Suprapubic skin (tissue), 4 donors: Measurements from ENCODE around the gene ZNF205. TPM values are rescaled to one million over a fixed set of nuclear protein-coding genes. Genes with fewer than 3 reads are reported as not detected.
"Not testable (repeated sequence)": the region's sequence is repeated elsewhere in the genome, so short reads cannot be mapped to it uniquely, and the experiment has no call there.

ENCODE experiments used
- DNase-seq, 2 donors: peaks; one replicate each; pipeline ENCODE4 v3.0.0-alpha.2; 2019; ENCODE audit warnings: low spot score in 2 of 2
- H3K27ac ChIP-seq: fragments of 200-600 bp; sonication (generic); one replicate; pipeline ENCODE4 v1.5.1; 2019
- H3K27me3 ChIP-seq: fragments of 200-600 bp; sonication (generic); one replicate; pipeline ENCODE4 v1.5.1; 2019
- H3K36me3 ChIP-seq: fragments of 200-600 bp; sonication (generic); one replicate; pipeline ENCODE4 v1.5.1; 2019
- H3K4me1 ChIP-seq: fragments of 200-600 bp; sonication (generic); one replicate; pipeline ENCODE4 v1.5.1; 2019
- H3K4me3 ChIP-seq: fragments of 200-600 bp; sonication (generic); one replicate; pipeline ENCODE4 v1.5.1; 2019; ENCODE audit warnings: mild to moderate bottlenecking
- H3K9me3 ChIP-seq: fragments of 200-600 bp; sonication (generic); one replicate; pipeline ENCODE4 v1.5.1; 2019
- CTCF ChIP-seq, 2 donors: fragments of 200-600 bp in 1 of 2; fragments of 450-650 bp in 1 of 2; sonication (generic) in 1 of 2; IDR thresholded peaks; one replicate each; pipeline ENCODE4 v1.5.1; 2016 to 2019; ENCODE audit warnings: antibody characterized with exemption in 2 of 2, mild to moderate bottlenecking in 1 of 2, moderate library complexity in 1 of 2
- EP300 ChIP-seq: sonication (generic); formaldehyde crosslinking; IDR thresholded peaks from one replicate; pipeline ENCODE4 v1.6.1; 2017; ENCODE audit warnings: antibody characterized with exemption
- POLR2A ChIP-seq, 2 donors: fragments of 450-650 bp; IDR thresholded peaks; one replicate each; pipeline ENCODE4 v1.6.1; 2017; ENCODE audit warnings: antibody characterized with exemption in 2 of 2, mild to moderate bottlenecking in 2 of 2, moderate library complexity in 2 of 2
- POLR2AphosphoS5 ChIP-seq, 3 donors: sonication (generic); formaldehyde crosslinking; IDR thresholded peaks; one replicate each; pipeline ENCODE4 v1.6.1; 2017; ENCODE audit warnings: antibody characterized with exemption in 3 of 3
- WGBS: methylation state at CpG from one replicate; pipeline ENCODE4 v1.1.5; 2018; 5-methylcytosine and 5-hydroxymethylcytosine counted together
- total RNA-seq, 4 donors: library from RNA; depleted of rRNA; stranded (reverse); fragments of >200 nt; gene quantifications; one replicate each; pipeline ENCODE4 v1.1.0, GENCODE V29; 2016

The ZNF205 gene
- total RNA-seq, 4 donors from 2014 or later = 18.3 to 22.5 (median 20.9) TPM

DNA sequence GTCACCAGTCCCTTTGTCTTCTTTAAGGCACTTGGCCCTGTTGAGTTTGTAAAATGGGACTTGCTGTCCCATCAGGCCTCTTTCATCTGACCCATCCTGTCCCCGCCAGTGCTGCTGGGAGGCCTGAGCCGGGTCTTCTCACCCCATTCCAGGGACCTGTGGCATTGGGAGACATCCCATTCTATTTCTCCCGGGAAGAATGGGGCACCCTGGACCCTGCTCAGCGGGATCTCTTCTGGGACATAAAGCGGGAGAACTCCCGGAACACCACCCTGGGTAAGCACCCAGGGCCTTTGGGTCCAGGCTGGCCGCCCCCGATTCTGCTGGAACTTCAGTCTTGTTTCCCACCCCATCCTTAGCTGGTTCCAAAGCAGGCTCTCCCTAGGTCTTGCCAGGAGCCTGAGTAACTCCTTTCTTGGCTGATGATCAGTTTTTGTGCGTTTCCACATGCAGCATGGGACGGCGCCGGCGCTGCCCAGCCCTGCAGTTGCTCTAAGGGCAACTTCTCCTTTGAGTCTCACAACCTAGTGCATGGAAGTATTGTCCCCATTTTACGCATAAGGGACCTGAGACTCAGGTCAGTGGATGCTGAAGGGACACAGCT, 26.5 kb downstream of the ZNF205 start:
- no peak for TF ChIP-seq POLR2A (IDR thresholded peaks at IDR 0.05)
- no peak for TF ChIP-seq CTCF (IDR thresholded peaks at IDR 0.05)

DNA sequence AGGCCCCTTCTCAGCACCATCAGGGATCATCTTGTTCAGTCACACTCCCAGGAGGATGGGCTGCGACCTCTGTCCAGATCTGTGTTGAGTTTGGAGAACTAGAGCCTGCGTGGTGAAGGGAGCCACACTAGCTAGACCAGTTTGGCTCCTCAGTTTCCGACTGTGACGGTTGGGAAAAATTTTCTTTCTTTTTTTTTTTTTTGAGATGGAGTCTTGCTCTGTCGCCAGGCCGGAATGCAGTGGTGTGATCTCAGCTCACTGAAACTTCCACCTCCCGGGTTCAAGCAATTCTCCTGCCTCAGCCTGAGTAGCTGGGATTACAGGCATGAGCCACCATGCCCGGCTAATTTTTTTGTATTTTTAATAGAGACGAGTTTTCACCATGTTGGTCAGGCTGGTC, 27.2 kb downstream of the ZNF205 start:
- H3K4me3 ChIP-seq, H3K27me3 ChIP-seq, H3K27ac ChIP-seq, H3K9me3 ChIP-seq, DNase-seq: not testable (repeated sequence)
- whole genome bisulfite sequencing = 76% methylated on average over 9 of the region's 9 CpGs
- Histone ChIP-seq H3K36me3 (peaks cover 49% of the 10 kb centered on the region), H3K4me1 (peaks cover 17% of the 10 kb centered on the region)

More for the DNA sequence above, 26.5 kb downstream of the ZNF205 start:
- no peak overlapping the region for H3K27ac ChIP-seq
- H3K4me1 ChIP-seq = peaks cover 21% of the 10 kb centered on the region
- H3K36me3 ChIP-seq = peaks cover 49% of the 10 kb centered on the region
- no peaks in the 10 kb centered on the region for H3K27me3 ChIP-seq
- WGBS = 85% methylated on average over 13 of the region's 14 CpGs
- DNase-seq = no peak
- H3K4me3 ChIP-seq = no peak overlapping the region
- no peaks in the 10 kb centered on the region for H3K9me3 ChIP-seq

DNA sequence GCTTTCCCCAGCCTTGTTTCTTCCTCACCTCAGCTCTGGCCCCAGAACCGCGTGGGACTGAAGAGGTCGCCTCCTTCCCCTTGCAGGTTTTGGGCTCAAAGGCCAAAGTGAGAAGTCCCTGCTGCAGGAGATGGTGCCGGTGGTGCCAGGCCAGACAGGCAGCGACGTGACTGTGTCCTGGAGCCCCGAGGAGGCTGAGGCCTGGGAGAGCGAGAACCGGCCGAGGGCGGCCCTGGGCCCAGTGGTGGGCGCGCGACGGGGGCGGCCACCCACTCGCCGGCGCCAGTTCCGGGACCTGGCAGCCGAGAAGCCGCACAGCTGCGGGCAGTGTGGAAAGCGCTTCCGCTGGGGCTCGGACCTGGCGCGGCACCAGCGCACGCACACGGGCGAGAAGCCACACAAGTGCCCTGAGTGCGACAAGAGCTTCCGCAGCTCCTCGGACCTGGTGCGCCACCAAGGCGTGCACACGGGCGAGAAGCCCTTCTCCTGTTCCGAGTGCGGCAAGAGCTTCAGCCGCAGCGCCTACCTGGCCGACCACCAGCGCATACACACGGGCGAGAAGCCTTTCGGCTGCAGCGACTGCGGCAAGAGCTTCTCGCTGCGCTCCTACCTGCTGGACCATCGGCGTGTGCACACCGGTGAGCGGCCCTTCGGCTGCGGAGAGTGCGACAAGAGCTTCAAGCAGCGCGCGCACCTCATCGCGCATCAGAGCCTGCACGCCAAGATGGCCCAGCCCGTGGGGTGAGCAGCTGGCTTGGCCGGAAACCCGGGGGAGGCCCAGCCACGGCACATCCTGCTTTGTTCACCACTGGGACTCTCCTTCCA, 28.4 kb downstream of the ZNF205 start:
- Histone ChIP-seq H3K27me3 (no peaks in the 10 kb centered on the region), H3K36me3 (peaks cover 49% of the 10 kb centered on the region), H3K4me1 (peaks cover 10% of the 10 kb centered on the region), H3K27ac (no peak overlapping the region), H3K9me3 (no peaks in the 10 kb centered on the region), H3K4me3 (no peak overlapping the region)
- DNase-seq = no peak
- no peak for TF ChIP-seq EP300
- no peak for TF ChIP-seq POLR2A (IDR thresholded peaks at IDR 0.05)
- TF ChIP-seq CTCF (IDR thresholded peaks at IDR 0.05) = no peak
- TF ChIP-seq POLR2AphosphoS5 (IDR thresholded peaks at IDR 0.05) = no peak
- WGBS = 94% methylated on average over 22 of the region's 69 CpGs

GRCh38 chr16:3141781-3142311, 29.5 kb downstream of the ZNF205 start:
- Histone ChIP-seq H3K27me3 (no peaks in the 10 kb centered on the region), H3K27ac (no peak overlapping the region), H3K4me3 (no peak overlapping the region), H3K4me1 (peaks cover under 1% of the 10 kb centered on the region), H3K36me3 (peaks cover 49% of the 10 kb centered on the region), H3K9me3 (no peaks in the 10 kb centered on the region)
- 93% methylated on average over 19 of the region's 23 CpGs for WGBS
- TF ChIP-seq POLR2A (IDR thresholded peaks at IDR 0.05) (no peak), EP300 (no peak), CTCF (IDR thresholded peaks at IDR 0.05) (no peak), POLR2AphosphoS5 (IDR thresholded peaks at IDR 0.05) (no peak)
- no peak for DNase-seq

- Histone ChIP-seq H3K4me1 (no peaks in the 10 kb centered on the region), H3K27me3 (no peaks in the 10 kb centered on the region), H3K4me3 (no peak overlapping the region), H3K36me3 (peaks cover 46% of the 10 kb centered on the region), H3K27ac (no peak overlapping the region), H3K9me3 (no peaks in the 10 kb centered on the region)
- no peak for DNase-seq
- no peak for TF ChIP-seq EP300
- TF ChIP-seq CTCF (IDR thresholded peaks at IDR 0.05) = no peak
- TF ChIP-seq POLR2A (IDR thresholded peaks at IDR 0.05) = no peak
- TF ChIP-seq POLR2AphosphoS5 (IDR thresholded peaks at IDR 0.05) = no peak
- 98% methylated on average over 22 of the region's 22 CpGs for WGBS
Measured at GRCh38 chr16:3142327-3142726, 29.9 kb downstream of the ZNF205 start.
